ENCODE results near the gene ADTRP. TPM values are rescaled to one million over a fixed set of nuclear protein-coding genes. Genes with fewer than 3 reads are reported as not detected.

Gene ADTRP
- total RNA-seq, 1 donor from 2014 or later: not detected

DNA sequence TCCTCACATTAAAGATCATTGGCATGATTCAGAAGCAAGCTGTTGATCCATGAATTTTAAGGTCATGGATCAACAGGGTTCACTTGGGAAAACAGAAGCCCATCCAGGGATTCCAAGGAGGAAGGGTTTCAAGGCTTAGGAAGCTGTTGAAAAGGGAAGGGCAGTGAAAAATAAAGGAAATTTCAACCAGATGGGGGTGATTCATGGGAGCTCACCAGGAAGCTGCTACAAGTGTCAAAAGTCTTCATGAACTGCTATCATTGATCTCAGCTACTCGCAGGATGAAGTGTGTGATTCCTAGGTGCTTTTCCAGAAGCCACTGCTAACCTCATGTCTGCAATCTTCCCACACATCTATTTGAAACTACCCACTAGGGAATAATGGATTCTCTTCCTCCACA is 26.2 kb downstream of the ADTRP start:
- H3K36me3 ChIP-seq: no peaks in the 10 kb centered on the region
- intact Hi-C loops (cut with DNase I): no loop called here
- DNase-seq (ENCODE audit: extremely low spot score in 2 of 2): no peak
- no peak overlapping the region for H3K4me3 ChIP-seq
- no peaks in the 10 kb centered on the region for H3K27me3 ChIP-seq
- H3K27ac ChIP-seq: no peak overlapping the region
- TF ChIP-seq CTCF (IDR thresholded peaks at IDR 0.05): no peak
- no peak for TF ChIP-seq POLR2A (IDR thresholded peaks at IDR 0.05)
- no peak for TF ChIP-seq POLR2AphosphoS5 (IDR thresholded peaks at IDR 0.05; ENCODE audit: insufficient read depth in 1 of 2, low read depth in 1 of 2)
- no peaks in the 10 kb centered on the region for H3K9me3 ChIP-seq
- H3K4me1 ChIP-seq: no peaks in the 10 kb centered on the region

DNA sequence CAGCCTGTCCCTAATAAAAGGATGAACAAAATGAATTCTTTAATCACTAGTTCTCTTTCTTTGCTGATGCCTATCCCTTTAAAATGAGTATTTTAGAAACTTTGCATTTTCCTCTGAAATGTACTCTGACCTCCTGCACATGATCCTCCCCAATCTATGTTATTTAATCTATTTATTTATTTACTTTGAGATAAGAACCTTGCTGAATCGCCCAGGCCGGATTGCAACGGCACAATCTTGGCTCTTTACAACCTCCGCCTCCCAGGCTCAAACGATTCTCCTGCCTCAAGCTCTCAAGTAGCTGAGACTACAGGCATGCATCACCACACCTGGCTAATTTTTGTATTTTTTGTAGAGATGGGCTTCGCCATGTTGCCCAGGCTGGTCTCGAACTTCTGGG is 27.9 kb downstream of the ADTRP start:
- DNase-seq (ENCODE audit: extremely low spot score in 2 of 2): no peak
- Histone ChIP-seq H3K4me3 (no peak overlapping the region), H3K27me3 (no peaks in the 10 kb centered on the region), H3K27ac (no peak overlapping the region), H3K4me1 (no peaks in the 10 kb centered on the region), H3K9me3 (no peaks in the 10 kb centered on the region), H3K36me3 (no peaks in the 10 kb centered on the region)
- TF ChIP-seq POLR2A (IDR thresholded peaks at IDR 0.05) (no peak), POLR2AphosphoS5 (IDR thresholded peaks at IDR 0.05; ENCODE audit: insufficient read depth in 1 of 2, low read depth in 1 of 2) (no peak), CTCF (IDR thresholded peaks at IDR 0.05) (no peak)
- intact Hi-C loops (cut with DNase I): no loop called here

DNA sequence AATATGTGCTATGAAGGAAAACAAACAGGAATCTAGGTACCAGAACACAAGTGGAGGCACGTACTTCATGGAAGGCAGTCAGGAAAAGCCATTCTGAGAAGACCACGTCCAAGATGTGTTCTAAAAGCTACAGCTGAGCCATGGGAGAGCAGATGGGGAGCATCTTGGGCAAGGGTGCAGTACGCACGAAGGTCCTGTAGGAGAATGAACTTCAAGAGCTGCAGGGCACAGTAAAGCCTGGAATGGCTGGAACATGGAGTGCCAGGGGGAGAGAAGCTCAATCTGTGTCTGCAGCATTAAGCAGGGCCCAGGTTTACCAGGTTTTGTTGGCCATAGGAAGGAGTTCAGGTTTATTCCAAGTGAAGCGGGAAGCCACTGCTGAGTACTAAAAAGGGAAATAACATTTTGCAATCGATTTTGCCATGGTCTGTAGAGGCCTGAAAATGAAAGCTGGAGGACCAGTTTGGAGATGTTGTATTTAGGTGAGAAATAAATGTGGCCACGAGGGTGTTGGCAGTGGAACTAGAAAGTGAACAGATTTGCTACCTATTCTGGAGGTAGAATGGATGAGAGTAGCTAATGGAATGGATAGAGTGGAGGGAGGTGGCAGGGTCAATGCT is 29.9 kb downstream of the ADTRP start:
- H3K4me3 ChIP-seq: no peak overlapping the region
- no peak for TF ChIP-seq POLR2AphosphoS5 (IDR thresholded peaks at IDR 0.05; ENCODE audit: insufficient read depth in 1 of 2, low read depth in 1 of 2)
- TF ChIP-seq CTCF (IDR thresholded peaks at IDR 0.05): no peak
- no peak for TF ChIP-seq POLR2A (IDR thresholded peaks at IDR 0.05)
- H3K27me3 ChIP-seq: no peaks in the 10 kb centered on the region
- H3K27ac ChIP-seq: no peak overlapping the region
- H3K36me3 ChIP-seq: no peaks in the 10 kb centered on the region
- H3K9me3 ChIP-seq: no peaks in the 10 kb centered on the region
- intact Hi-C loops (cut with DNase I): no loop called here
- no peaks in the 10 kb centered on the region for H3K4me1 ChIP-seq
- no peak for DNase-seq (ENCODE audit: extremely low spot score in 2 of 2)

GRCh38 chr6:11747021-11747420 is 31.6 kb downstream of the ADTRP start:
- H3K9me3 ChIP-seq: no peaks in the 10 kb centered on the region

More at GRCh38 chr6:11747021-11747420, 31.6 kb downstream of the ADTRP start:
- intact Hi-C loops (cut with DNase I): no loop called here
- Histone ChIP-seq H3K4me3 (no peak overlapping the region), H3K27me3 (no peaks in the 10 kb centered on the region), H3K27ac (peak overlapping the region; percentile 5), H3K36me3 (no peaks in the 10 kb centered on the region), H3K4me1 (no peaks in the 10 kb centered on the region)
- TF ChIP-seq CTCF (IDR thresholded peaks at IDR 0.05) (no peak), POLR2AphosphoS5 (IDR thresholded peaks at IDR 0.05; ENCODE audit: insufficient read depth in 1 of 2, low read depth in 1 of 2) (no peak), POLR2A (IDR thresholded peaks at IDR 0.05) (no peak)
- no peak for DNase-seq (ENCODE audit: extremely low spot score in 2 of 2)
